Ishikawa (cell line): ENCODE results near the gene ABCG1.

Source experiments
- CEBPB ChIP-seq: IDR thresholded peaks from 2 replicates; pipeline ENCODE4 v1.6.1; 2012
- CREB1 ChIP-seq: IDR thresholded peaks from 2 replicates; pipeline ENCODE4 v1.6.1; 2012; ENCODE audit warnings: low read depth
- EGR1 ChIP-seq: IDR thresholded peaks from 2 replicates; pipeline ENCODE4 v1.6.1; 2012
- EP300 ChIP-seq: IDR thresholded peaks from 2 replicates; pipeline ENCODE4 v1.6.1; 2012; ENCODE audit warnings: borderline replicate concordance
- NFIC ChIP-seq: IDR thresholded peaks from 2 replicates; pipeline ENCODE4 v1.6.1; 2012
- RAD21 ChIP-seq: IDR thresholded peaks from 2 replicates; pipeline ENCODE4 v1.6.1; 2012; ENCODE audit warnings: low read depth
- TAF1 ChIP-seq: IDR thresholded peaks from 2 replicates; pipeline ENCODE4 v1.6.1; 2012; ENCODE audit warnings: low read depth, mild to moderate bottlenecking
- TCF12 ChIP-seq: IDR thresholded peaks from 2 replicates; pipeline ENCODE4 v1.6.1; 2012; ENCODE audit warnings: low read depth
- TEAD4 ChIP-seq: IDR thresholded peaks from 2 replicates; pipeline ENCODE4 v1.6.1; 2012
- YY1 ChIP-seq: IDR thresholded peaks from 2 replicates; pipeline ENCODE4 v1.6.1; 2012; ENCODE audit warnings: low read depth
- TF ChIP-seq, protein P1 (sequence below): IDR thresholded peaks from 2 replicates; pipeline ENCODE4 v1.6.1; 2012
- TF ChIP-seq, protein P2 (sequence below): IDR thresholded peaks from 2 replicates; pipeline ENCODE4 v1.6.1; 2012
- TF ChIP-seq, protein P3 (sequence below): IDR thresholded peaks from 2 replicates; pipeline ENCODE4 v1.6.1; 2012; ENCODE audit warnings: low read depth, mild to moderate bottlenecking

DNA sequence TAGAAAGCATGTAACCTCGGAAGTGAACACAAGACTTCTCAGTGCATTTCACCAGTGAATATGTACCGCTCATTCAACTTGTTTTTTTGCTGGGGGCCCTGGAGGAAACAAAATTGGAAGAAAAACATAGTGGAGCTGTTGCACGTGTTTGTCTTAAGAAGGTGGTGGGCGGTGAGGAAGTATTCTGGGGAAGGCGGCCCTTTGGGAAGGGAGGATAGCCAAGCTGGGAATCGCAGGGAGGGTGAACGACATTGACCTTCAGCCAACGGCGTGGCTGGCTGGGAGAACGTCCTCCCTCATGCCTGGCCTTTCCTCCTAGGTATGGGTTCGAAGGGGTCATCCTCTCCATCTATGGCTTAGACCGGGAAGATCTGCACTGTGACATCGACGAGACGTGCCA is 76.9 kb downstream of the ABCG1 start:
- no peak for TF ChIP-seq TAF1
- TF ChIP-seq EP300 = no peak
- TF ChIP-seq RAD21 = no peak
- no peak for TF ChIP-seq CREB1
- TF ChIP-seq, protein P1, sequence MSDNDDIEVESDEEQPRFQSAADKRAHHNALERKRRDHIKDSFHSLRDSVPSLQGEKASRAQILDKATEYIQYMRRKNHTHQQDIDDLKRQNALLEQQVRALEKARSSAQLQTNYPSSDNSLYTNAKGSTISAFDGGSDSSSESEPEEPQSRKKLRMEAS = no peak
- TF ChIP-seq TEAD4 = no peak
- TF ChIP-seq, protein P2, sequence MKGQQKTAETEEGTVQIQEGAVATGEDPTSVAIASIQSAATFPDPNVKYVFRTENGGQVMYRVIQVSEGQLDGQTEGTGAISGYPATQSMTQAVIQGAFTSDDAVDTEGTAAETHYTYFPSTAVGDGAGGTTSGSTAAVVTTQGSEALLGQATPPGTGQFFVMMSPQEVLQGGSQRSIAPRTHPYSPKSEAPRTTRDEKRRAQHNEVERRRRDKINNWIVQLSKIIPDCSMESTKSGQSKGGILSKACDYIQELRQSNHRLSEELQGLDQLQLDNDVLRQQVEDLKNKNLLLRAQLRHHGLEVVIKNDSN = no peak
- TF ChIP-seq, protein P3, sequence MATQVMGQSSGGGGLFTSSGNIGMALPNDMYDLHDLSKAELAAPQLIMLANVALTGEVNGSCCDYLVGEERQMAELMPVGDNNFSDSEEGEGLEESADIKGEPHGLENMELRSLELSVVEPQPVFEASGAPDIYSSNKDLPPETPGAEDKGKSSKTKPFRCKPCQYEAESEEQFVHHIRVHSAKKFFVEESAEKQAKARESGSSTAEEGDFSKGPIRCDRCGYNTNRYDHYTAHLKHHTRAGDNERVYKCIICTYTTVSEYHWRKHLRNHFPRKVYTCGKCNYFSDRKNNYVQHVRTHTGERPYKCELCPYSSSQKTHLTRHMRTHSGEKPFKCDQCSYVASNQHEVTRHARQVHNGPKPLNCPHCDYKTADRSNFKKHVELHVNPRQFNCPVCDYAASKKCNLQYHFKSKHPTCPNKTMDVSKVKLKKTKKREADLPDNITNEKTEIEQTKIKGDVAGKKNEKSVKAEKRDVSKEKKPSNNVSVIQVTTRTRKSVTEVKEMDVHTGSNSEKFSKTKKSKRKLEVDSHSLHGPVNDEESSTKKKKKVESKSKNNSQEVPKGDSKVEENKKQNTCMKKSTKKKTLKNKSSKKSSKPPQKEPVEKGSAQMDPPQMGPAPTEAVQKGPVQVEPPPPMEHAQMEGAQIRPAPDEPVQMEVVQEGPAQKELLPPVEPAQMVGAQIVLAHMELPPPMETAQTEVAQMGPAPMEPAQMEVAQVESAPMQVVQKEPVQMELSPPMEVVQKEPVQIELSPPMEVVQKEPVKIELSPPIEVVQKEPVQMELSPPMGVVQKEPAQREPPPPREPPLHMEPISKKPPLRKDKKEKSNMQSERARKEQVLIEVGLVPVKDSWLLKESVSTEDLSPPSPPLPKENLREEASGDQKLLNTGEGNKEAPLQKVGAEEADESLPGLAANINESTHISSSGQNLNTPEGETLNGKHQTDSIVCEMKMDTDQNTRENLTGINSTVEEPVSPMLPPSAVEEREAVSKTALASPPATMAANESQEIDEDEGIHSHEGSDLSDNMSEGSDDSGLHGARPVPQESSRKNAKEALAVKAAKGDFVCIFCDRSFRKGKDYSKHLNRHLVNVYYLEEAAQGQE = no peak
- TF ChIP-seq YY1 = no peak
- TF ChIP-seq CEBPB = no peak
- TF ChIP-seq TCF12 = no peak
- TF ChIP-seq EGR1 = no peak
- TF ChIP-seq NFIC = no peak
